A549 (cell line): ENCODE results near the gene SPINK8. TPM values are rescaled to one million over a fixed set of nuclear protein-coding genes. Genes with fewer than 3 reads are reported as not detected.

Experiments
- ATAC-seq, 2 experiments: fragments of 200-7000 bp in 1 of 2; fragments of >200 bp in 1 of 2; cut with Nextera tagmentation in 1 of 2; cut with Tn5 transposase in 1 of 2; 3 replicates each; pipeline versions ENCODE4 v1.8.0 to v1.9.1; 2018 to 2020; ENCODE audit warnings: mild to moderate bottlenecking in 1 of 2, moderate library complexity in 1 of 2
- CTCF ChIA-PET: fragments of 300-600 bp; sonication (Branson Sonifier 250); formaldehyde crosslinking; extraction: SDS; loops from one replicate; lab custom pipeline; 2021; ENCODE audit warnings: antibody characterized with exemption, inconsistent platforms; lab: Yijun Ruan, JAX
- POLR2A ChIA-PET: fragments of 350-600 bp; formaldehyde crosslinking; extraction: SDS; loops from one replicate; lab custom pipeline; 2021; ENCODE audit warnings: antibody characterized with exemption, inconsistent platforms; lab: Yijun Ruan, JAX
- DNase-seq, 2 experiments: peaks; one replicate each; pipeline versions ENCODE4 v3.0.0 to v3.0.0-alpha.2; 2011 to 2016; ENCODE audit warnings: low read depth in 1 of 2, low spot score in 1 of 2
- FAIRE-seq: peaks from 2 replicates; lab custom pipeline; 2011; peaks lifted over from hg19 to GRCh38; lab: Jason Lieb, UNC
- H3K27ac ChIP-seq, 2 experiments: fragments of >200 bp; sonication (Bioruptor Twin); formaldehyde crosslinking; 3 replicates each; pipeline ENCODE4 v1.5.1; 2016 to 2017
- H3K4me1 ChIP-seq: fragments of >200 bp; sonication (Bioruptor Twin); formaldehyde crosslinking; 3 replicates; pipeline ENCODE4 v1.6.1; 2016
- H3K4me2 ChIP-seq: fragments of >200 bp; sonication (Bioruptor Twin); formaldehyde crosslinking; 3 replicates; pipeline ENCODE4 v1.6.1; 2016
- H3K4me3 ChIP-seq: fragments of >200 bp; sonication (Bioruptor Twin); formaldehyde crosslinking; 3 replicates; pipeline ENCODE4 v1.5.1; 2016
- H3K9me3 ChIP-seq: fragments of >200 bp; sonication (Bioruptor Twin); formaldehyde crosslinking; 3 replicates; pipeline ENCODE4 v1.6.1; 2016
- BCL3 ChIP-seq: fragments of >200 bp; sonication (Bioruptor Twin); formaldehyde crosslinking; IDR thresholded peaks from 3 replicates; pipeline ENCODE4 v1.6.1; 2016
- BHLHE40 ChIP-seq: IDR thresholded peaks from 2 replicates; pipeline ENCODE4 v1.6.1; 2012; ENCODE audit warnings: low read depth, low read length, inconsistent platforms
- CHD4 ChIP-seq: fragments of 200-600 bp; sonication (generic); IDR thresholded peaks from 2 replicates; pipeline ENCODE4 v1.6.1; 2016; ENCODE audit warnings: antibody characterized with exemption, mild to moderate bottlenecking, borderline replicate concordance
- EHMT2 ChIP-seq: fragments of 200-600 bp; sonication (generic); IDR thresholded peaks from 2 replicates; pipeline ENCODE4 v1.6.1; 2016; ENCODE audit warnings: antibody characterized with exemption, low read depth, mild to moderate bottlenecking, moderate library complexity
- ELK1 ChIP-seq: fragments of 150-350 bp; IDR thresholded peaks from 2 replicates; pipeline ENCODE4 v1.6.1; 2014; ENCODE audit warnings: low read depth, mild to moderate bottlenecking, low read length
- EP300 ChIP-seq, 2 experiments: fragments of >200 bp; sonication (Bioruptor Twin); formaldehyde crosslinking; IDR thresholded peaks; 2 replicates in 1 of 2; 3 replicates in 1 of 2; pipeline ENCODE4 v1.6.1; 2016 to 2017
- FOXS1 ChIP-seq: fragments of 250-450 bp; sonication (Bioruptor Pico); IDR thresholded peaks from 2 replicates; pipeline ENCODE4 v1.5.0; 2020; ENCODE audit warnings: mild to moderate bottlenecking, moderate library complexity
- HOXB13 ChIP-seq: fragments of 250-450 bp; sonication (Bioruptor Pico); IDR thresholded peaks from 2 replicates; pipeline ENCODE4 v1.5.0; 2020; ENCODE audit warnings: low read depth, mild to moderate bottlenecking, moderate library complexity
- HOXB5 ChIP-seq: fragments of 250-450 bp; sonication (Bioruptor Pico); IDR thresholded peaks from 2 replicates; pipeline ENCODE4 v1.5.0; 2020; ENCODE audit warnings: mild to moderate bottlenecking, moderate library complexity
- JUN ChIP-seq, 2 experiments: fragments of >200 bp; sonication (Bioruptor Twin); formaldehyde crosslinking; IDR thresholded peaks; 2 replicates in 1 of 2; 3 replicates in 1 of 2; pipeline ENCODE4 v1.6.1; 2016 to 2017
- MAFK ChIP-seq: fragments of 450-650 bp; IDR thresholded peaks from 2 replicates; pipeline ENCODE4 v1.6.1; 2014; ENCODE audit not compliant: partially characterized antibody
- MYC ChIP-seq: IDR thresholded peaks from 2 replicates; pipeline ENCODE4 v1.6.1; 2012; ENCODE audit warnings: mild to moderate bottlenecking, inconsistent platforms, low read length, improper control_type of control experiment, borderline replicate concordance
- NPAS2 ChIP-seq: fragments of 250-450 bp; sonication (Bioruptor Pico); IDR thresholded peaks from 2 replicates; pipeline ENCODE4 v1.8.0; 2022; ENCODE audit warnings: mild to moderate bottlenecking, moderate library complexity, borderline replicate concordance
- NR3C1 ChIP-seq: fragments of >200 bp; sonication (Bioruptor Twin); formaldehyde crosslinking; IDR thresholded peaks from 3 replicates; pipeline ENCODE4 v1.6.1; 2017
- POLR2A ChIP-seq: IDR thresholded peaks from 2 replicates; pipeline ENCODE4 v1.6.1; 2012; ENCODE audit warnings: mild to moderate bottlenecking, low read length
- RAD21 ChIP-seq, 2 experiments: fragments of >200 bp in 1 of 2; sonication (Bioruptor Twin) in 1 of 2; formaldehyde crosslinking in 1 of 2; IDR thresholded peaks in 1 of 2; conservative IDR thresholded peaks in 1 of 2; 2 replicates in 1 of 2; 3 replicates in 1 of 2; pipeline ENCODE4 v1.6.1; 2012 to 2018; ENCODE audit warnings: inconsistent platforms in 1 of 2
- RFX5 ChIP-seq: fragments of 450-650 bp; IDR thresholded peaks from 2 replicates; pipeline ENCODE4 v1.7.1; 2014; ENCODE audit warnings: antibody characterized with exemption, mild to moderate bottlenecking, moderate library complexity
- RNF2 ChIP-seq: fragments of 200-600 bp; sonication (generic); IDR thresholded peaks from 2 replicates; pipeline ENCODE4 v1.6.1; 2016; ENCODE audit warnings: low read depth, mild to moderate bottlenecking, antibody characterized with exemption, moderate library complexity, borderline replicate concordance
- TP53 ChIP-seq: fragments of 250-450 bp; sonication (Bioruptor Pico); IDR thresholded peaks from 2 replicates; pipeline ENCODE4 v1.5.0; 2021; ENCODE audit warnings: mild to moderate bottlenecking, moderate library complexity
- WGBS: methylation state at CpG from one replicate; pipeline ENCODE4 v1.1.6; 2017; ENCODE audit errors: missing lambda C conversion rate; 5-methylcytosine and 5-hydroxymethylcytosine counted together
- polyA plus RNA-seq, 4 experiments: library from polyadenylated mRNA; depleted of rRNA in 3 of 4; stranded (reverse); fragments of >200 nt; fragmentation: RNase III in 1 of 4; extraction: RNeasy Plus Mini Kit Qiagen cat#74134 plus additional on column Dnase treatment in 1 of 4; gene quantifications; 2 replicates in 3 of 4; 3 replicates in 1 of 4; pipeline ENCODE4 v1.2.3, GENCODE V29; 2011 to 2017
- TF ChIP-seq, protein P1 (sequence below): fragments of 250-450 bp; sonication (Bioruptor Pico); IDR thresholded peaks from 2 replicates; pipeline ENCODE4 v1.5.0; 2021; ENCODE audit warnings: mild to moderate bottlenecking, moderate library complexity, borderline replicate concordance
- TF ChIP-seq, protein P2 (sequence below): fragments of 250-450 bp; sonication (Bioruptor Pico); IDR thresholded peaks from 2 replicates; pipeline ENCODE4 v1.5.0; 2020; ENCODE audit warnings: low read depth, mild to moderate bottlenecking, moderate library complexity
- TF ChIP-seq, protein P3 (sequence below): fragments of 450-650 bp; IDR thresholded peaks from 2 replicates; pipeline ENCODE4 v1.6.1; 2014; ENCODE audit warnings: antibody characterized with exemption
- TF ChIP-seq, protein P4 (sequence below): fragments of 200-600 bp; sonication (generic); IDR thresholded peaks from 2 replicates; pipeline ENCODE4 v1.6.1; 2016; ENCODE audit warnings: antibody characterized with exemption, mild to moderate bottlenecking, moderate library complexity

The SPINK8 gene
- polyA plus RNA-seq, 2 of the 4 experiments (the other 2 are of a cell fraction), result not detected

DNA sequence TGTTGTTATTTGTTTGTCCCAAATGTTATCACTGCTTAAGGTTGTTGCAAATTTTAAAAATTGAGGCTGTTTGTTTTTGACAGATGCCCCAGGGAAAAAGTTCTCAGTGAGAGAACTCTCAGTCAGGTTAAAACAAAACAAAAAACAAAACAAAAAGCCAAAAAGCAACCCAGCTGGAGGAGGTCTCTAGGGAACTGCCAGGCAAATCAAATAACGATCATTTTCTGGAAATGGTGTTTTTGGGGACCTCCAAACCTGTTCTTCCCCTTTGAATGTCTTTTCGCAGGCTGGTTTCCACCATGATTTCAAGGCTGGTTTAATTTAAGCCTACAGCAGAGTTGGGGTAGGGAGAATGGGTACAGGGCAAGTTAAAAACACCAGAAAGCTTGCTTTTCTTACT is 27.2 kb downstream of the SPINK8 start (continued):
- TF ChIP-seq ELK1 (no peak), RNF2 (no peak)

- TF ChIP-seq RAD21 (conservative IDR thresholded peaks at IDR 0.05 in 1 of 2, IDR thresholded peaks at IDR 0.05 in 1 of 2) (no peak), MAFK (no peak), BHLHE40 (no peak), MYC (no peak), CHD4 (no peak), BCL3 (no peak), RFX5 (no peak), HOXB5 (CRISPR knock-in tag) (no peak), FOXS1 (CRISPR knock-in tag) (no peak), JUN (IDR thresholded peaks at IDR 0.05) (no peak), EHMT2 (no peak), NR3C1 (no peak), HOXB13 (CRISPR knock-in tag) (no peak)
- TF ChIP-seq, protein P1, sequence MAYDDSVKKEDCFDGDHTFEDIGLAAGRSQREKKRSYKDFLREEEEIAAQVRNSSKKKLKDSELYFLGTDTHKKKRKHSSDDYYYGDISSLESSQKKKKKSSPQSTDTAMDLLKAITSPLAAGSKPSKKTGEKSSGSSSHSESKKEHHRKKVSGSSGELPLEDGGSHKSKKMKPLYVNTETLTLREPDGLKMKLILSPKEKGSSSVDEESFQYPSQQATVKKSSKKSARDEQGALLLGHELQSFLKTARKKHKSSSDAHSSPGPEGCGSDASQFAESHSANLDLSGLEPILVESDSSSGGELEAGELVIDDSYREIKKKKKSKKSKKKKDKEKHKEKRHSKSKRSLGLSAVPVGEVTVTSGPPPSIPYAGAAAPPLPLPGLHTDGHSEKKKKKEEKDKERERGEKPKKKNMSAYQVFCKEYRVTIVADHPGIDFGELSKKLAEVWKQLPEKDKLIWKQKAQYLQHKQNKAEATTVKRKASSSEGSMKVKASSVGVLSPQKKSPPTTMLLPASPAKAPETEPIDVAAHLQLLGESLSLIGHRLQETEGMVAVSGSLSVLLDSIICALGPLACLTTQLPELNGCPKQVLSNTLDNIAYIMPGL, result no peak
- TF ChIP-seq, protein P2, sequence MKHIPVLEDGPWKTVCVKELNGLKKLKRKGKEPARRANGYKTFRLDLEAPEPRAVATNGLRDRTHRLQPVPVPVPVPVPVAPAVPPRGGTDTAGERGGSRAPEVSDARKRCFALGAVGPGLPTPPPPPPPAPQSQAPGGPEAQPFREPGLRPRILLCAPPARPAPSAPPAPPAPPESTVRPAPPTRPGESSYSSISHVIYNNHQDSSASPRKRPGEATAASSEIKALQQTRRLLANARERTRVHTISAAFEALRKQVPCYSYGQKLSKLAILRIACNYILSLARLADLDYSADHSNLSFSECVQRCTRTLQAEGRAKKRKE (CRISPR knock-in tag), result no peak
- FAIRE-seq (no peak), ATAC-seq (no peak), DNase-seq (no peak)
- no peak overlapping the region for H3K4me3 ChIP-seq
- ChIA-PET CTCF (interaction anchor here (1.6 kb wide), 1 partner anchor 130 kb away, joined by 3 read pairs; no protein-coding TSS in a partner anchor), POLR2A (no interaction called here)
- 41% methylated on average over 2 of the region's 2 CpGs for whole genome bisulfite sequencing
- peaks cover 1% of the 10 kb centered on the region for H3K4me1 ChIP-seq
- no peak overlapping the region for H3K4me2 ChIP-seq
- no peaks in the 10 kb centered on the region for H3K9me3 ChIP-seq
- H3K27ac ChIP-seq, result no peak overlapping the region
Measured at GRCh38 chr3:48305396-48305795, 28.1 kb downstream of the SPINK8 start.

DNA sequence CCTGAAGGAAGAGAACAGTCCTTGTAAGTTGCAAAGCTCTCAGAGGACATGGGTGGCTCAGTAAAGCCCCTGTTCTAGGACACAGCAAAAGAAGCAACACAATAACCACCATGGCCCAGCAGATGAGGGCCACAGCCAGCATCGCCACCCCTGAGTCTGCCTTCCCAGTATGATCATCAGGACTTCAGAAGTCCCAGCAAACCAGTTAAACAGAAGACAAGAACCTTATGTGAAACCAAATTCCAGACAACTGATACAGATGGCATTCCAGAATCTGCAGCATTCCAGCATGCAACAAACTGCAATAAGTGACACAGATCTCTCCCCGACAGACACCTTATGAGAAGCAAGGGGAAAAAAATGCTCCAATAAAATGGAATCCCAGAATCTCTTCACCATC is 30.4 kb downstream of the SPINK8 start:
- POLR2A ChIA-PET, result no interaction called here
- Histone ChIP-seq H3K4me1 (peaks cover 7% of the 10 kb centered on the region), H3K27ac (no peak overlapping the region)
- 93% methylated on average over 2 of the region's 2 CpGs for WGBS
- no peak for FAIRE-seq
- ATAC-seq, result no peak
- TF ChIP-seq TP53 (CRISPR knock-in tag), result no peak
- TF ChIP-seq MAFK, result no peak
- no peak for TF ChIP-seq MYC
- no peak for TF ChIP-seq ELK1
- no peak for TF ChIP-seq NPAS2
- no peak for TF ChIP-seq EP300 (IDR thresholded peaks at IDR 0.05)
- no peak for TF ChIP-seq POLR2A
- TF ChIP-seq, protein P3, sequence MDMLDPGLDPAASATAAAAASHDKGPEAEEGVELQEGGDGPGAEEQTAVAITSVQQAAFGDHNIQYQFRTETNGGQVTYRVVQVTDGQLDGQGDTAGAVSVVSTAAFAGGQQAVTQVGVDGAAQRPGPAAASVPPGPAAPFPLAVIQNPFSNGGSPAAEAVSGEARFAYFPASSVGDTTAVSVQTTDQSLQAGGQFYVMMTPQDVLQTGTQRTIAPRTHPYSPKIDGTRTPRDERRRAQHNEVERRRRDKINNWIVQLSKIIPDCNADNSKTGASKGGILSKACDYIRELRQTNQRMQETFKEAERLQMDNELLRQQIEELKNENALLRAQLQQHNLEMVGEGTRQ, result no peak
- TF ChIP-seq, protein P4, sequence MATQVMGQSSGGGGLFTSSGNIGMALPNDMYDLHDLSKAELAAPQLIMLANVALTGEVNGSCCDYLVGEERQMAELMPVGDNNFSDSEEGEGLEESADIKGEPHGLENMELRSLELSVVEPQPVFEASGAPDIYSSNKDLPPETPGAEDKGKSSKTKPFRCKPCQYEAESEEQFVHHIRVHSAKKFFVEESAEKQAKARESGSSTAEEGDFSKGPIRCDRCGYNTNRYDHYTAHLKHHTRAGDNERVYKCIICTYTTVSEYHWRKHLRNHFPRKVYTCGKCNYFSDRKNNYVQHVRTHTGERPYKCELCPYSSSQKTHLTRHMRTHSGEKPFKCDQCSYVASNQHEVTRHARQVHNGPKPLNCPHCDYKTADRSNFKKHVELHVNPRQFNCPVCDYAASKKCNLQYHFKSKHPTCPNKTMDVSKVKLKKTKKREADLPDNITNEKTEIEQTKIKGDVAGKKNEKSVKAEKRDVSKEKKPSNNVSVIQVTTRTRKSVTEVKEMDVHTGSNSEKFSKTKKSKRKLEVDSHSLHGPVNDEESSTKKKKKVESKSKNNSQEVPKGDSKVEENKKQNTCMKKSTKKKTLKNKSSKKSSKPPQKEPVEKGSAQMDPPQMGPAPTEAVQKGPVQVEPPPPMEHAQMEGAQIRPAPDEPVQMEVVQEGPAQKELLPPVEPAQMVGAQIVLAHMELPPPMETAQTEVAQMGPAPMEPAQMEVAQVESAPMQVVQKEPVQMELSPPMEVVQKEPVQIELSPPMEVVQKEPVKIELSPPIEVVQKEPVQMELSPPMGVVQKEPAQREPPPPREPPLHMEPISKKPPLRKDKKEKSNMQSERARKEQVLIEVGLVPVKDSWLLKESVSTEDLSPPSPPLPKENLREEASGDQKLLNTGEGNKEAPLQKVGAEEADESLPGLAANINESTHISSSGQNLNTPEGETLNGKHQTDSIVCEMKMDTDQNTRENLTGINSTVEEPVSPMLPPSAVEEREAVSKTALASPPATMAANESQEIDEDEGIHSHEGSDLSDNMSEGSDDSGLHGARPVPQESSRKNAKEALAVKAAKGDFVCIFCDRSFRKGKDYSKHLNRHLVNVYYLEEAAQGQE, result no peak
- TF ChIP-seq, protein P2 (CRISPR knock-in tag), result no peak
- TF ChIP-seq, all 56 proteins: peak for 0
- Histone ChIP-seq H3K4me2 (no peak overlapping the region), H3K4me3 (no peak overlapping the region), H3K9me3 (no peaks in the 10 kb centered on the region)
- CTCF ChIA-PET, result no interaction called here
- DNase-seq, result no peak
